ACC112 (cell line): ENCODE data around the gene TNK2.
"Not testable (repeated sequence)": the region's sequence is repeated elsewhere in the genome, so short reads cannot be mapped to it uniquely, and the experiment has no call there.

Source experiments
- H2AFZ ChIP-seq: fragments of 200-600 bp; sonication (generic); one replicate; pipeline ENCODE4 v1.6.0; 2017; ENCODE audit warnings: antibody characterized with exemption, low read length; ENCODE audit not compliant: unreplicated experiment
- H3K27ac ChIP-seq: fragments of 200-600 bp; sonication (generic); 2 replicates; pipeline ENCODE4 v1.5.1; 2014; ENCODE audit warnings: low read depth, mild to moderate bottlenecking, antibody characterized with exemption, low read length, moderate library complexity
- H3K27me3 ChIP-seq: fragments of 200-600 bp; sonication (generic); 2 replicates; pipeline ENCODE4 v1.6.1; 2014; ENCODE audit warnings: mild to moderate bottlenecking, antibody characterized with exemption, low read length, moderate library complexity, mixed read lengths; ENCODE audit not compliant: insufficient read depth
- H3K36me3 ChIP-seq: fragments of 200-600 bp; sonication (generic); 2 replicates; pipeline ENCODE4 v1.6.1; 2016; ENCODE audit warnings: mild to moderate bottlenecking, antibody characterized with exemption, low read length, moderate library complexity, mixed read lengths; ENCODE audit not compliant: insufficient read depth
- H3K4me1 ChIP-seq: fragments of 200-600 bp; sonication (generic); one replicate; pipeline ENCODE4 v1.6.1; 2016; ENCODE audit warnings: low read length, mixed read lengths; ENCODE audit not compliant: insufficient read depth, unreplicated experiment, control insufficient read depth
- H3K4me3 ChIP-seq: fragments of 200-600 bp; sonication (generic); 2 replicates; pipeline ENCODE4 v1.5.1; 2014; ENCODE audit warnings: mild to moderate bottlenecking, low read depth, low read length
- H3K79me2 ChIP-seq: fragments of 200-600 bp; sonication (generic); one replicate; pipeline ENCODE4 v1.6.0; 2016; ENCODE audit warnings: low read length; ENCODE audit not compliant: control insufficient read depth, unreplicated experiment, insufficient read depth

Gene TNK2

DNA sequence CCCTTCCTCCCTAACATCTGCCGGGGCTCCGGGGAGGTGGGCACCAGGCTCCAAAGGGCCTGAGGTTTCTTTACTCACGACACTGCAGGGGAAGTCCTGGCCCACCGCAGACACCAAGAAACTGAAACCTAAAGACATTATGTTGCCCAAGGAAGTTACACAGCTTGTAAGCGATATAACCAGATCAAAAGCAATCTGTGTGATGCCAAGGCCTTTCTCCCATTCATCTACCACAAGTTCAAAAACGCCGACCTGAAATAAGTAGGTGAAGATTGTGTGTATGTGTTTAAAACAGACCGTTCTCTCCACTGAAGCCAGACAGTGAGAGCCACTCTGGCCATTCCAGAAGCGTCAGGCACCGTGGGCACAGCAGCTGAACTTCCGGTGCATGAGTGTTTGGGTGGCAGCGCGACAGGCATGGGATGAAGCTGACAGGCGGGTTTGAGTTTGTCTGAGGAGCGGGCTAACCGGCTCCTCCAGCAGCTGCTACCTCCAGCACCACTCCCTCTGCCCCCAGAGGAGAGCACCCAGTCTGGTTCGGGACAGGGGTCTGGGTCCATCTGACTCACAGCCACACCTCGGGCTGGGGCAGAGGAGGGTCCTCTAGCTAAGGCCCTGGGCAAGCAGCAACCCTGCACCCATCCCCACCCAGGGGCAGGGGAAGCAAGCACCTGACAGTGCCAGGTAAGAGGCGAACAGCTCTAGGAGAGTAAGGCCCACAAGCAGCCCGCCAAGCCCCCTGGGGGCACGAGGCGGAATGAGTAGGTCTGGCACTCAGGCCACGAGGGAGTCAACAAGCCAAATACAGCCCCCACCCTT lies 1.3 kb downstream of the TNK2 start:
- Histone ChIP-seq H3K4me1 (peaks cover 18% of the 10 kb centered on the region), H2AFZ (no peak overlapping the region), H3K27me3 (no peaks in the 10 kb centered on the region), H3K27ac (no peak overlapping the region), H3K4me3 (no peak overlapping the region), H3K36me3 (no peaks in the 10 kb centered on the region), H3K79me2 (no peaks in the 10 kb centered on the region)

DNA sequence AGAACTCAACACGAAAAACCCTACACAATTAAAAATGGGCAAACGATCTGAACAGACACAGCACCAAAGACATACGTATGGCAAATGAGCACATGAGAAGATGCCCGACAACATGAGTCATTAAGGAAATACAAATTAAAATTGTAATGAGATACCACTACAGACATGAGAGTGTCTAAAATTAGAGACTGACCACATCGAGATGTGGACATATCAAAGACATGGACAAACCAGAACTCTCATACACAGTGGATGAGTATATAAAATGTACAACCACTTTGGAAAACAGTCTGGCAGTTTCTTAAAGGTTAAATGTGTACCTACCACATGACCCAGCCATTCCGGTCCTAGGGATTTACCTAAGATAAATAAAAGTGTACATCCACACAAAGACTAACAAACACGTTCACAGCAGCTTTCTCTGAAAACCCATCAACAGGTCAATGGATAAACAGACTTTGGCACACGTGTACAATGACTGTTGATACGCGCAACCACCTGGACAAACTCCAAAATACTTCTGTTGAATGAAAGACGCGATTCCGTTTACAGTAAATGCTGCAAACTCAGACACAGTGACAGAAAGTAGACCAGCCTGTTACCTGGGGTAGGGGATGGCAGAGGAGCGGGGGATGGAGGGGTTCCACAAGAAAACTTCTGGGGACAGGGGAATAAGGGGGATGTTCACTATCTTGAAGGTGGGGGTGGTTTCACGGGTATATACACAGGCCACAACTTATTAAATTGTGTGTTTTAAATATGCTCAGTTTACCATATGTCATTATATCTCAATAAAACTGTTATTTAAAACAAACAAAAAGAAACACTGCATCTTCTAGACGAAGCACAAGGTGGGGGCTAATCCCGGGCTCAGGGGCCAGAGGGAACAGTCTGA lies 2.1 kb downstream of the TNK2 start:
- peaks cover 4% of the 10 kb centered on the region for H3K79me2 ChIP-seq

GRCh38 chr3:195904368-195904767 lies 4.0 kb downstream of the TNK2 start:
- no peak overlapping the region for H3K4me3 ChIP-seq
- H3K4me1 ChIP-seq = peaks cover 14% of the 10 kb centered on the region
- H3K27ac ChIP-seq = no peak overlapping the region
- H3K36me3 ChIP-seq = no peaks in the 10 kb centered on the region
- peaks cover 6% of the 10 kb centered on the region for H3K79me2 ChIP-seq
- H2AFZ ChIP-seq = no peak overlapping the region
- H3K27me3 ChIP-seq = no peaks in the 10 kb centered on the region

More for the DNA sequence above, 2.1 kb downstream of the TNK2 start:
- H3K36me3 ChIP-seq = no peaks in the 10 kb centered on the region
- no peak overlapping the region for H3K27ac ChIP-seq
- no peaks in the 10 kb centered on the region for H3K27me3 ChIP-seq
- H3K4me1 ChIP-seq = peaks cover 18% of the 10 kb centered on the region
- no peak overlapping the region for H2AFZ ChIP-seq
- no peak overlapping the region for H3K4me3 ChIP-seq

GRCh38 chr3:195903950-195904290 lies 4.4 kb downstream of the TNK2 start:
- H3K4me3 ChIP-seq = no peak overlapping the region
- H3K79me2 ChIP-seq = peaks cover 6% of the 10 kb centered on the region
- peaks cover 14% of the 10 kb centered on the region for H3K4me1 ChIP-seq
- H3K36me3 ChIP-seq = no peaks in the 10 kb centered on the region
- no peak overlapping the region for H2AFZ ChIP-seq
- no peaks in the 10 kb centered on the region for H3K27me3 ChIP-seq
- H3K27ac ChIP-seq = no peak overlapping the region

DNA sequence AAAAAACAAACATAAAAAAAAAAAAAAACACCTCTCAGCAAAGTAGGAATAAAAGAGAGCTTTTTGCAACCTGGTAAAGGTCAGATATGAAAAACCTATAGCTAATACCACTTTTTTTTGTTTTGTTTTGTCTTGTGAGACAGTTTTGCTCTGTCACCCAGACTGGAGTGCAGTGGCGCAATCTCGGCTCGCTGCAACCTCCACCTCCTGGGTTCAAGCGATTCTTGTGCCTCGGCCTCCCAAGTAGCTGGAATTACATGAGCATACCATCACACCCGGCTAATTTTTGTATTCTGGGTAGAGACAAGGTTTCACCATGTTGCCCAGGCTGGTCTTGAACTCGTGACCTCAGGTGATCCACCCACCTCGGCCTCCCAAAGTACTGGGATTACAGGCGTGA lies 5.7 kb downstream of the TNK2 start:
- H2AFZ ChIP-seq, H3K79me2 ChIP-seq, H3K36me3 ChIP-seq, H3K27ac ChIP-seq, H3K4me3 ChIP-seq, H3K27me3 ChIP-seq: not testable (repeated sequence)
- H3K4me1 ChIP-seq = peaks cover 22% of the 10 kb centered on the region

DNA sequence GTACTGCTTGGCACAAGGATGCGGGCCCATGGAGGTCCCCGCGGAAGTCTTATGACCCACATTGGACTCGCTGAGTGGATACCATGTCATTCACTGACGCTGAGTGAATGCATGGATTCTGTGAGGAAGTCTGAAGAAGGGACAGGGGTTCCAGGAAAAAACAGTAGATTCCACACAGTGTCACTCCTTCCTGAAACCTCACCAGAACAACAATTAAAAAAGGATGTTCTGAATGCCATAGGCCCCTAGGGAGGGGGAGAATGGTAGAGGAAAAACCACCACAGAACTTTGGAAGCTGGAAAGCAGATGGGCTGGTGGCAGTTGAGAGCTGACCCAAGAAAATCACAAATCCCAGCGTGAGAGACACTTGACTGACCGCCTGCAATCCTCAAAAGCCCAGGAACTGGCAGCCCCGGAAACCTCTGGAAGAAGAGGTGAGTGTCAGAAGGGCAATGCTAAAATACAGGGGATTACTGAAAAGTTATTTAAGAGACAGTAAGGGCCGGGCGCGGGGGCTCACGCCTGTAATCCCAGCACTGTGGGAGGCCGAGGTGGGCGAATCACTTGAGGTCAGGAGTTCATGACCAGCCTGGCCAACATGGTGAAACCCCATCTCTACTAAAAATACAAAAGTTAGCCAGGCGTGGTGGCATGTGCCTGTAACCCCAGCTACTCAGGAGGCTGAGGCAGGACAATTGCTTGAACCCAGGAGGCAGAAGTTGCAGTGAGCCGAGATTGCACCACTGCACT lies 6.3 kb downstream of the TNK2 start:
- H3K79me2 ChIP-seq, H3K27me3 ChIP-seq, H3K27ac ChIP-seq, H3K36me3 ChIP-seq, H2AFZ ChIP-seq, H3K4me3 ChIP-seq: not testable (repeated sequence)
- peaks cover 25% of the 10 kb centered on the region for H3K4me1 ChIP-seq

- H2AFZ ChIP-seq = no peak overlapping the region
- peaks cover 15% of the 10 kb centered on the region for H3K4me1 ChIP-seq
- H3K36me3 ChIP-seq = no peaks in the 10 kb centered on the region
- H3K79me2 ChIP-seq = peaks cover 6% of the 10 kb centered on the region
- H3K27ac ChIP-seq = no peak overlapping the region
- H3K4me3 ChIP-seq = no peak overlapping the region
- no peaks in the 10 kb centered on the region for H3K27me3 ChIP-seq
Measured at GRCh38 chr3:195900436-195901355, 7.7 kb downstream of the TNK2 start.

DNA sequence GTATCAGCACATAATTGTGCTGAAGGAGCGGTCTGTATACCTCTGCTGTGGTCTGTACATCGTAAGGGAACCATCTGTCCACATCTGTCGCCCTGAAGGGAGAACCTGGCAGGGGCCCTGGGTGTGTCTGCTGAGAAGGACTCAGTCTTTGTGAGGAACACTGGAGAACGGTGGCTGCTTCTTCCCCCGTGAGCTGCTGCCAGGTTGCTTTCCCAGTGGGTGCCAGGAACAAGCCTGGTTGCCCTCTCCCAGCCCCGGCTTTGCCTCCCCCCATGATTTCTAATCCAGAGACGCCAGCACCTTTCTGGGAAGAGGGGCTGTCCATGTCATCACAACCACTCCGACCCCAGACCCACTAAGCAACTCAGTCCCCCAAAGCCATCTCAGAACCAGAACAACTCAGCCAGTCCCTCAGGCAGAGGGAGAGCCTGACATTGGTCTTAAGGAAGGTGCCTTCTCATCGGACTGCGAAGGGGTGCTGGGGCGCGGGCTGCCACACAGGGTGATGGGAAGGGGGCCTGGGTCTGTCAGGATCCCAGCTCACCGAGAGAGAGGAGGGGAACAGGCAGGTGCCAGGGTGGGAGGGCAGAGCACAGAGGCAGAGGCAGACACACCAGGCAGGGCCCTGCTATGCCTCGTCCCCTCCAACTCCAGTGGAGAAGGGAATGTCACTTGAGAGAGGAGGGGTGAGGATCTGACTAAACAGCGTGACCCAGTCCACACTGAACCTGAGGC lies 8.5 kb downstream of the TNK2 start:
- Histone ChIP-seq H3K79me2 (peaks cover 6% of the 10 kb centered on the region), H3K27me3 (no peaks in the 10 kb centered on the region), H2AFZ (no peak overlapping the region), H3K36me3 (no peaks in the 10 kb centered on the region), H3K4me1 (peaks cover 15% of the 10 kb centered on the region), H3K4me3 (no peak overlapping the region), H3K27ac (no peak overlapping the region)

DNA sequence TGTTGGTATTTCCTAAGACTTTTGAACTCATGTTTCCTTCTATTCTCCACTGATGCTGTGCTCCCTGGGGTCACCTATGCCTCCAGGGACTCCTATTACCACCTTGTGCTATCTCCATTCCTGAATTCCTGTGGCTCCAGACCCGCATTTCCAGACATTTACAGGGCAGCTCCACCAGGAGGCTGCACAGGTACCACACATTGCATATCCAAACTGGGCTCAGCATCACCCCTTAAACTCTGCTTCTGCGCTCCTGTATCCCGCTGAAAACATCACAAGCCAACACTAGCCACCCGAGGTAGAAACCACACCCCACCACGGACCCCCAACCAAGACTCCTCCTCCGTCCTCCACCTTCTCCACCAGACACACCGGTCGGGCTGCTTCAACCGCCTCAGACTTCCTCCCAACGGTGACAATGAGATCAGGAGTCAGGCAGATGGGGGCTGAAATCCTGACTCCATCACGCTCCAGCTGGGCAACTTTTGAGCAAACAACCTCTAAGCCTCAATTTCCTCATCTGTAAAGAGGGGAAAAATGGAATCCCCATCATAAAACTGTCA lies 10.4 kb downstream of the TNK2 start:
- Histone ChIP-seq H3K4me1 (peaks cover 26% of the 10 kb centered on the region), H3K79me2 (peaks cover 6% of the 10 kb centered on the region), H3K27ac (no peak overlapping the region)

More for the DNA sequence above, 10.4 kb downstream of the TNK2 start:
- H2AFZ ChIP-seq = no peak overlapping the region
- H3K4me3 ChIP-seq = no peak overlapping the region
- H3K36me3 ChIP-seq = no peaks in the 10 kb centered on the region
- no peaks in the 10 kb centered on the region for H3K27me3 ChIP-seq
